Panc1 (cell line): ENCODE results near the gene MEGF6.
A peak's percentile ranks its signal among the peaks of the same experiment; 100 is the strongest.

ENCODE experiments used
- TF ChIP-seq, protein P1 (sequence below): fragments of 450-650 bp; IDR thresholded peaks from 2 replicates; pipeline ENCODE4 v1.5.1; 2017; ENCODE audit warnings: mild to moderate bottlenecking
- TF ChIP-seq, protein P2 (sequence below), 2 experiments: IDR thresholded peaks; 2 replicates each; pipeline ENCODE4 v1.6.1; 2011 to 2012; ENCODE audit warnings: low read depth in 2 of 2, control low read depth in 1 of 2, low read length in 1 of 2, mild to moderate bottlenecking in 1 of 2, moderate library complexity in 1 of 2; ENCODE audit not compliant: insufficient read depth in 1 of 2

DNA sequence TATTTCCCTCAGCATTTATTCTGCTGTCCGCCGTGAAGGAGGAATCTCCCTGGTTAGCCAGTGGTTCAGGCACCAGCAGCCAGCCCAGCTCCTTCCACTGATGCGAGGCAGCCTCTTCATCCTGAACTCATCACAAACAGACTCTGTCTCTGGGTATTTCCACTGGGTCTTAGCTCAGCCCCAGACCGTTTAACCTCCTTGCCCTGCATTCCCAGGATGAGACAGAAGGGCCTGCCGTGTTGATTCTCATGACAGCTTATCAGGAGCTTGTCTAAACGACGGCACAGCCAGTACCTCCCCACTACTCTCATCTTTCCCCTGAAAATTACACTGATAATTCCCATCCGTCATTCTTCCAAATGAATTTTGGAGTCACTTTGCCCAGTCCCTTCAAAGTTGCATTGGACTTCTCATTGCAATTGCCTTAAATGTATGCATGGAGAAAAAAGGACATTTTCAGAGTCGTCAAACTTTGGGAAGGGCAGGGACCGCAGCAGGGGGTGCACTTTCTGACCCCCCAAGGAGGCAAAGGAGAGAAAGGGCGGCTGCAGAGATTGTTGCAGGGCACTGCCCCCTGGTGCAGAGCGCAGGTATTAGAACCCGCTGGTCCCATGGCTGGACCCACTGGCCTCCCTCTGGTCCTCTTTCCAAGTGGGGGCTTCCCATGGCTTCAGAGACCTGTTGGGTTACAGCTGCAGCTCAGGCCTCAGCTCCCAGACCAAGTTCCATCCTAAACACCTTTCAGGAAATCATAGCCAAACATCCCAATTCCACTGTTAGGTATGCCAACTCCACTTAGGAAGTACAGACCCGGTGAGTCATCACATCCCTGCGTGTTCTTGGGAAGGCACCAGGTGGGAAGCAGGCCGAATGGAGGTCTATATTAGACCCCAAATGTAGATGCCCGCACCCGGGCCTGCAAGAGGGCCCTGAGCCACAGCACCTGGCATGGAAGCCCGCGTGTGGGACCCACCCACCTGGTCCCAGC, 3.7 kb upstream of the MEGF6 start:
- TF ChIP-seq, protein P1, sequence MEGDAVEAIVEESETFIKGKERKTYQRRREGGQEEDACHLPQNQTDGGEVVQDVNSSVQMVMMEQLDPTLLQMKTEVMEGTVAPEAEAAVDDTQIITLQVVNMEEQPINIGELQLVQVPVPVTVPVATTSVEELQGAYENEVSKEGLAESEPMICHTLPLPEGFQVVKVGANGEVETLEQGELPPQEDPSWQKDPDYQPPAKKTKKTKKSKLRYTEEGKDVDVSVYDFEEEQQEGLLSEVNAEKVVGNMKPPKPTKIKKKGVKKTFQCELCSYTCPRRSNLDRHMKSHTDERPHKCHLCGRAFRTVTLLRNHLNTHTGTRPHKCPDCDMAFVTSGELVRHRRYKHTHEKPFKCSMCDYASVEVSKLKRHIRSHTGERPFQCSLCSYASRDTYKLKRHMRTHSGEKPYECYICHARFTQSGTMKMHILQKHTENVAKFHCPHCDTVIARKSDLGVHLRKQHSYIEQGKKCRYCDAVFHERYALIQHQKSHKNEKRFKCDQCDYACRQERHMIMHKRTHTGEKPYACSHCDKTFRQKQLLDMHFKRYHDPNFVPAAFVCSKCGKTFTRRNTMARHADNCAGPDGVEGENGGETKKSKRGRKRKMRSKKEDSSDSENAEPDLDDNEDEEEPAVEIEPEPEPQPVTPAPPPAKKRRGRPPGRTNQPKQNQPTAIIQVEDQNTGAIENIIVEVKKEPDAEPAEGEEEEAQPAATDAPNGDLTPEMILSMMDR = peak; percentile 90
- TF ChIP-seq, protein P2, sequence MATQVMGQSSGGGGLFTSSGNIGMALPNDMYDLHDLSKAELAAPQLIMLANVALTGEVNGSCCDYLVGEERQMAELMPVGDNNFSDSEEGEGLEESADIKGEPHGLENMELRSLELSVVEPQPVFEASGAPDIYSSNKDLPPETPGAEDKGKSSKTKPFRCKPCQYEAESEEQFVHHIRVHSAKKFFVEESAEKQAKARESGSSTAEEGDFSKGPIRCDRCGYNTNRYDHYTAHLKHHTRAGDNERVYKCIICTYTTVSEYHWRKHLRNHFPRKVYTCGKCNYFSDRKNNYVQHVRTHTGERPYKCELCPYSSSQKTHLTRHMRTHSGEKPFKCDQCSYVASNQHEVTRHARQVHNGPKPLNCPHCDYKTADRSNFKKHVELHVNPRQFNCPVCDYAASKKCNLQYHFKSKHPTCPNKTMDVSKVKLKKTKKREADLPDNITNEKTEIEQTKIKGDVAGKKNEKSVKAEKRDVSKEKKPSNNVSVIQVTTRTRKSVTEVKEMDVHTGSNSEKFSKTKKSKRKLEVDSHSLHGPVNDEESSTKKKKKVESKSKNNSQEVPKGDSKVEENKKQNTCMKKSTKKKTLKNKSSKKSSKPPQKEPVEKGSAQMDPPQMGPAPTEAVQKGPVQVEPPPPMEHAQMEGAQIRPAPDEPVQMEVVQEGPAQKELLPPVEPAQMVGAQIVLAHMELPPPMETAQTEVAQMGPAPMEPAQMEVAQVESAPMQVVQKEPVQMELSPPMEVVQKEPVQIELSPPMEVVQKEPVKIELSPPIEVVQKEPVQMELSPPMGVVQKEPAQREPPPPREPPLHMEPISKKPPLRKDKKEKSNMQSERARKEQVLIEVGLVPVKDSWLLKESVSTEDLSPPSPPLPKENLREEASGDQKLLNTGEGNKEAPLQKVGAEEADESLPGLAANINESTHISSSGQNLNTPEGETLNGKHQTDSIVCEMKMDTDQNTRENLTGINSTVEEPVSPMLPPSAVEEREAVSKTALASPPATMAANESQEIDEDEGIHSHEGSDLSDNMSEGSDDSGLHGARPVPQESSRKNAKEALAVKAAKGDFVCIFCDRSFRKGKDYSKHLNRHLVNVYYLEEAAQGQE (IDR thresholded peaks at IDR 0.05; ENCODE audit: insufficient read depth in 1 of 2, low read depth in 2 of 2, low read length in 1 of 2) = no peak
